Hepatocyte (in vitro differentiated cells): ENCODE measurements around the gene ZFP64. TPM values are rescaled to one million over a fixed set of nuclear protein-coding genes. Genes with fewer than 3 reads are reported as not detected.

Source experiments
- DNase-seq: peaks from one replicate; pipeline ENCODE4 v3.0.0-alpha.2; 2016; ENCODE audit warnings: low spot score
- H2AFZ ChIP-seq: fragments of 200-600 bp; sonication (generic); 2 replicates; pipeline ENCODE4 v1.6.0; 2016; ENCODE audit warnings: antibody characterized with exemption, mild to moderate bottlenecking
- H3K27ac ChIP-seq: fragments of 200-600 bp; sonication (generic); 2 replicates; pipeline ENCODE4 v1.5.1; 2016; ENCODE audit warnings: mild to moderate bottlenecking
- H3K27me3 ChIP-seq: fragments of 200-600 bp; sonication (generic); 2 replicates; pipeline ENCODE4 v1.6.1; 2016
- H3K36me3 ChIP-seq: fragments of 200-600 bp; sonication (generic); replicated peaks from 2 replicates; pipeline ENCODE4 v1.5.1; 2016; ENCODE audit warnings: low read depth; ENCODE audit not compliant: insufficient read depth
- H3K4me1 ChIP-seq: fragments of 200-600 bp; sonication (generic); 2 replicates; pipeline ENCODE4 v1.5.1; 2016; ENCODE audit warnings: mild to moderate bottlenecking, moderate library complexity; ENCODE audit not compliant: insufficient read depth
- H3K4me2 ChIP-seq: fragments of 200-600 bp; sonication (generic); 2 replicates; pipeline ENCODE4 v1.6.0; 2016
- H3K4me3 ChIP-seq: fragments of 200-600 bp; sonication (generic); 2 replicates; pipeline ENCODE4 v1.5.1; 2016; ENCODE audit warnings: mild to moderate bottlenecking
- H3K79me2 ChIP-seq: fragments of 200-600 bp; sonication (generic); 2 replicates; pipeline ENCODE4 v1.6.0; 2017; ENCODE audit warnings: mild to moderate bottlenecking
- H3K9me2 ChIP-seq: fragments of 200-600 bp; sonication (generic); replicated peaks from 2 replicates; pipeline ENCODE4 v1.6.0; 2017; ENCODE audit warnings: mild to moderate bottlenecking; ENCODE audit not compliant: insufficient read depth
- H3K9me3 ChIP-seq: fragments of 200-600 bp; sonication (generic); 2 replicates; pipeline ENCODE4 v1.5.1; 2016; ENCODE audit warnings: low read depth, mild to moderate bottlenecking
- H4K20me1 ChIP-seq: fragments of 200-600 bp; sonication (generic); 2 replicates; pipeline ENCODE4 v1.6.0; 2016; ENCODE audit warnings: mild to moderate bottlenecking; ENCODE audit not compliant: insufficient read depth, poor library complexity, severe bottlenecking
- EZH2 ChIP-seq: fragments of 200-600 bp; sonication (generic); IDR thresholded peaks from 2 replicates; pipeline ENCODE4 v1.6.1; 2016; ENCODE audit warnings: antibody characterized with exemption, mild to moderate bottlenecking, borderline replicate concordance
- EZH2phosphoT487 ChIP-seq: fragments of 200-600 bp; sonication (generic); IDR thresholded peaks from one replicate; pipeline ENCODE4 v1.6.1; 2018; ENCODE audit warnings: antibody characterized with exemption, mild to moderate bottlenecking, low read depth, moderate library complexity; ENCODE audit not compliant: unreplicated experiment, severe bottlenecking
- WGBS: methylation state at CpG from one replicate; pipeline ENCODE4 v1.1.6; 2016; ENCODE audit warnings: low lambda C conversion rate; ENCODE audit errors: missing lambda C conversion rate; 5-methylcytosine and 5-hydroxymethylcytosine counted together
- polyA plus RNA-seq: library from polyadenylated mRNA; unstranded; fragments of >200 nt; fragmentation: Nextera tagmentation; extraction: Ambion mirVana; gene quantifications from 2 replicates; pipeline ENCODE4 v1.2.1, GENCODE V29; 2016
- total RNA-seq: library from RNA; depleted of rRNA; stranded (reverse); fragments of >200 nt; gene quantifications from 2 replicates; pipeline ENCODE4 v1.2.3, GENCODE V29; 2014
- TF ChIP-seq, protein P1 (sequence below): fragments of 200-600 bp; sonication (generic); IDR thresholded peaks from 2 replicates; pipeline ENCODE4 v1.5.1; 2016; ENCODE audit warnings: antibody characterized with exemption, mild to moderate bottlenecking; ENCODE audit not compliant: poor library complexity

Gene ZFP64
- total and polyA plus RNA-seq, 2 experiments from 2014 or later, result 9.3 to 10.0 TPM

DNA sequence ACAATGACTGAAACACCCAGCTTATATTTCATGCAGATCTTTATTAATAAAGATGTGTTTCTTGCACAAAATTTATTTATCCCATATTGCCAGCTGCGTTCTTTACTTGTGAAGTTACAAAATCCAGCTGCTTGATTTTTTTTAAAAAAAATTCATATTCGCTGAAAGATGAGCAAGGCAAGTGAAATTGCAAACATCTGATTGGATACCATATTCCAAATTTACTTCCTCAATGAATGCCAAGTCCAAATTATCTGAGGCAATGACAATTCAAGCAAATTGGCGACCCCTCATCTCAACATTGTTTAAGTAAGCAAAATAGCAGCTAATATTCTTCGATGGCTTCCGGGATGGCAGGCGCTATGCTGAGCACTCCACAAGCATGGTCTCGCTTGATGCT is 37.7 kb downstream of the ZFP64 start:
- Histone ChIP-seq H3K4me2 (no peak overlapping the region), H3K9me2 (no peaks in the 10 kb centered on the region), H4K20me1 (no peaks in the 10 kb centered on the region), H3K9me3 (no peaks in the 10 kb centered on the region), H3K4me1 (no peaks in the 10 kb centered on the region), H2AFZ (no peak overlapping the region), H3K79me2 (no peaks in the 10 kb centered on the region), H3K27me3 (no peaks in the 10 kb centered on the region), H3K27ac (no peak overlapping the region), H3K36me3 (peaks cover 5% of the 10 kb centered on the region), H3K4me3 (no peak overlapping the region)
- DNase-seq, result no peak
- TF ChIP-seq EZH2 (no peak), EZH2phosphoT487 (no peak)
- TF ChIP-seq, protein P1, sequence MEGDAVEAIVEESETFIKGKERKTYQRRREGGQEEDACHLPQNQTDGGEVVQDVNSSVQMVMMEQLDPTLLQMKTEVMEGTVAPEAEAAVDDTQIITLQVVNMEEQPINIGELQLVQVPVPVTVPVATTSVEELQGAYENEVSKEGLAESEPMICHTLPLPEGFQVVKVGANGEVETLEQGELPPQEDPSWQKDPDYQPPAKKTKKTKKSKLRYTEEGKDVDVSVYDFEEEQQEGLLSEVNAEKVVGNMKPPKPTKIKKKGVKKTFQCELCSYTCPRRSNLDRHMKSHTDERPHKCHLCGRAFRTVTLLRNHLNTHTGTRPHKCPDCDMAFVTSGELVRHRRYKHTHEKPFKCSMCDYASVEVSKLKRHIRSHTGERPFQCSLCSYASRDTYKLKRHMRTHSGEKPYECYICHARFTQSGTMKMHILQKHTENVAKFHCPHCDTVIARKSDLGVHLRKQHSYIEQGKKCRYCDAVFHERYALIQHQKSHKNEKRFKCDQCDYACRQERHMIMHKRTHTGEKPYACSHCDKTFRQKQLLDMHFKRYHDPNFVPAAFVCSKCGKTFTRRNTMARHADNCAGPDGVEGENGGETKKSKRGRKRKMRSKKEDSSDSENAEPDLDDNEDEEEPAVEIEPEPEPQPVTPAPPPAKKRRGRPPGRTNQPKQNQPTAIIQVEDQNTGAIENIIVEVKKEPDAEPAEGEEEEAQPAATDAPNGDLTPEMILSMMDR, result no peak
- WGBS, result 97% methylated on average over 7 of the region's 7 CpGs

DNA sequence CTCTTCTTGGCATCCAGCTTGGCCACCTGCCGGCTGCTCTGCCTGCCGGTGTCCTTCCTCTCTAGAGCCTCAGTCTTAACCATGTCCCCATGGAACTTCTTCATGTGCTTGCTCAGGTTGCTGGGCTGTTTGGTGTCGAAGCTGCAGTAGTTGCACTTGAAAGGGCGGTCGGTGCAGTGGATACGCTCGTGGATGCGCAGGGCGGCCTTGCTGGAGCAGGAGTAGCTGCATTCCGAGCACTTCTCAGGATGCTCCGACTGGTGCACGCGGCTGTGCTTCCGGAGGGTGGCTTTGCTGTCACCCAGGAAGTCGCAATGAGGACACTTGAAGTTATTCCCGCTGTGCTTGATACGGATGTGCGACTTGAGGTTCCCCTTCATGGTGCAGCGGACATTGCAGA is 38.7 kb downstream of the ZFP64 start:
- H3K4me3 ChIP-seq, result no peak overlapping the region
- TF ChIP-seq, protein P1, result no peak
- TF ChIP-seq EZH2, result no peak
- TF ChIP-seq EZH2phosphoT487, result no peak
- H3K27me3 ChIP-seq, result no peaks in the 10 kb centered on the region
- H3K9me2 ChIP-seq, result no peaks in the 10 kb centered on the region
- H2AFZ ChIP-seq, result no peak overlapping the region
- no peaks in the 10 kb centered on the region for H3K79me2 ChIP-seq
- peaks cover 1% of the 10 kb centered on the region for H3K36me3 ChIP-seq
- no peak overlapping the region for H3K4me2 ChIP-seq
- no peaks in the 10 kb centered on the region for H3K9me3 ChIP-seq
- H3K4me1 ChIP-seq, result no peaks in the 10 kb centered on the region
- WGBS, result 97% methylated on average over 19 of the region's 19 CpGs
- no peaks in the 10 kb centered on the region for H4K20me1 ChIP-seq
- no peak for DNase-seq
- H3K27ac ChIP-seq, result no peak overlapping the region

DNA sequence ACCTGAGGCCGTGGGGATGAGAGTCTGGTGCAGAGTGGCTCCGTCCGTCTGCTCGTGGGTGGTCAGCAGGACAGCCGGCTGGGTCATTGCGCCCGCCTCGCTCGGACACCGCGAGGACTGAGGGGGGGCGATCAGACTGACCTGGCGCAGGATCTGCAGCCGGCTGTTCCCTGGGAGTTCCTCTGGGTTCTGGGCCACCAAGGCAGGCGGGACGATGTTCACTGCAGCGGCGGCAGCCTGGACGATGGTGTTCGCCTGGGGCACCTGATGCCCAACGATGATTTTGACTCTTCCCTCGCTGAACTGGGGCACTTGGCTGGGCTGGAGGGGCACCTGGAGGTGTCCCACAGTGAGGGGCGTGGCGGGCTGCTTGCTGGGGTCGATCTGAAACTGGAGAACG is 39.2 kb downstream of the ZFP64 start:
- Histone ChIP-seq H3K79me2 (no peaks in the 10 kb centered on the region), H3K9me3 (no peaks in the 10 kb centered on the region), H3K27ac (no peak overlapping the region), H3K4me1 (no peaks in the 10 kb centered on the region), H3K4me2 (no peak overlapping the region), H3K36me3 (no peaks in the 10 kb centered on the region), H2AFZ (no peak overlapping the region), H4K20me1 (no peaks in the 10 kb centered on the region), H3K4me3 (no peak overlapping the region), H3K9me2 (no peaks in the 10 kb centered on the region), H3K27me3 (no peaks in the 10 kb centered on the region)
- 96% methylated on average over 20 of the region's 26 CpGs for WGBS
- no peak for DNase-seq
- TF ChIP-seq EZH2 (no peak), EZH2phosphoT487 (no peak)
- TF ChIP-seq, protein P1, result no peak
